ENCODE measurements around the gene CHML.

The CHML gene

DNA sequence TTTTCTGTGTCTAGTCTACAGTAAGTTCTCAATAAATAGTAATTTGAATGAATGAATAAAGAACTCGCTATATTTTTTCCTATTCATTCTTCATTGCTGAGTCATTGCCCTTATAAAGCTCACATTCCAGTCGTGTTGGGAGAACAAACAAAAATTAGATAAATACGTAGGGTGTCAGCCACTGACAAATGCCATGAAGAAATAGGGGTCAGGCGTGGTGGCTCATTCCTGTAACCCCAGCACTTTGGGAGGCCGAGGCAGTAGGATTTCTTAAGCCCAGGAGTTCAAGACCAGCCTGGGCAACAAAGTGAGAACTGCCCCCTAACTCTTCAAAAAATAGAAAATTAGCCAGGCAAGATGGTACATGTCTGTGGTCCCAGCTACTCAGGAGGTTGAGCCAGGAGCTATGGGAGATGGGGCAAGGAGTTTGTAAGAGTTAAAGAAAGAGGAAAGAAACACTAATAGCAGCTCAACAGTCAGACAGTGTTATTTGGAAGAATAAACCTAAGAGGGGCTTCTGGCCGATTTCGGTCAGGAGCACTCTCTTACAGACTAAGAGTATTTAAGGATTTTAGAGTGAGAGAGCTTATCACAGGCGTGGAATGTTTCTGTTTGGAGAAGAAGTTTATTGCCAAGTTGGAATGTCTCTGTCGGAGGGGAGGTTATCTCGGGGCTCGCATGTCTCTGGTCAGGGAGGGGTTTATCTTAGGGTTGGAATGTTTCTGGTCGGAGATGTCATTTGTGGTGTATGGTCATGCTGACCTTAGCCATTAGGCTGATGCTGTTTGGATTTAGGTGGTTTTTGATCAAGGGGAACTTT is 1.8 kb upstream of the CHML start:
- Histone ChIP-seq H3K9me3 (ENCODE audit: low read length) (no peaks in the 10 kb centered on the region), H2AFZ (ENCODE audit: low read depth, low read length) (no peak overlapping the region), H3K4me1 (ENCODE audit: insufficient read depth, low read length) (peaks cover 11% of the 10 kb centered on the region), H3K4me3 (ENCODE audit: low read length) (no peak overlapping the region), H3K27me3 (ENCODE audit: insufficient read depth, low read length) (no peaks in the 10 kb centered on the region), H3K36me3 (ENCODE audit: insufficient read depth, low read length) (peaks cover 4% of the 10 kb centered on the region)

DNA sequence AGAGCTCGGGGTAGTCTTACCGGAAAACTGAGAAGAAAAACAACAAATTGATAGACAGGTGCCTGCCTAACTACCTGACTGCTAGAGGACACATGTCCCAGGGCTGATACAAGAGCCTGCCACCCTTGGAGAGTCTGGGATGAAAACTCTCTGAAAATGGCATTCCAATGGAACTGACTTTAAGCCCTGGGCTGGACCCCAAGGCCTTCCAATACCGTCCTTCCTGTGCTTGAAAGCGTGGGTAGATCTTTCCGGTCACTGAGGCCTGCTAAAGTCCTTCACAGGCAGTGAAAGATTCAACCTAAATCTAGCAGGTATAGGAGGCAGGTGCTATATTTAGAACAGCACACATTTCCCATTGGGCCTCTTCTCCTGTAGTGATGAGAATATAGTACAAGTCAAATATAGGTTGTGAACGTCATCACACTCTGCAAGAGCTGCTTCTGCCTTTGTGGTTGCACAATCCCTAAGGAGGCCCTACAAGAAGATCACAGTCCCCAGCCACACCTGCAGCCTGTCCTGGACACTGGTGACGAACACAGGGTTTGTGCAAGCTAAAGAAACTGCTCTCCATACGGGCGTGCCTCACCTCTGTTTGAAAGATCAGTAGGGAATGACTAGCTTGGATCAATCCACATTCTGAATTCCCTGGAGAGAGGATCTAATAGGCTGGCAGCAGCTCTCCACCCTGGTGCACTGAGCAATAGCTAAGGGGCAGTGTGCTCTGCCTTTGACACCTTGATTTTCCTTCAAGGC is 876 bp upstream of the CHML start:
- Histone ChIP-seq H2AFZ (ENCODE audit: low read depth, low read length) (peak overlapping the region; percentile 38), H3K9me3 (ENCODE audit: low read length) (no peaks in the 10 kb centered on the region), H3K4me3 (ENCODE audit: low read length) (peak overlapping the region; percentile 51), H3K36me3 (ENCODE audit: insufficient read depth, low read length) (peaks cover 11% of the 10 kb centered on the region), H3K4me1 (ENCODE audit: insufficient read depth, low read length) (peaks cover 11% of the 10 kb centered on the region), H3K27me3 (ENCODE audit: insufficient read depth, low read length) (no peaks in the 10 kb centered on the region)

DNA sequence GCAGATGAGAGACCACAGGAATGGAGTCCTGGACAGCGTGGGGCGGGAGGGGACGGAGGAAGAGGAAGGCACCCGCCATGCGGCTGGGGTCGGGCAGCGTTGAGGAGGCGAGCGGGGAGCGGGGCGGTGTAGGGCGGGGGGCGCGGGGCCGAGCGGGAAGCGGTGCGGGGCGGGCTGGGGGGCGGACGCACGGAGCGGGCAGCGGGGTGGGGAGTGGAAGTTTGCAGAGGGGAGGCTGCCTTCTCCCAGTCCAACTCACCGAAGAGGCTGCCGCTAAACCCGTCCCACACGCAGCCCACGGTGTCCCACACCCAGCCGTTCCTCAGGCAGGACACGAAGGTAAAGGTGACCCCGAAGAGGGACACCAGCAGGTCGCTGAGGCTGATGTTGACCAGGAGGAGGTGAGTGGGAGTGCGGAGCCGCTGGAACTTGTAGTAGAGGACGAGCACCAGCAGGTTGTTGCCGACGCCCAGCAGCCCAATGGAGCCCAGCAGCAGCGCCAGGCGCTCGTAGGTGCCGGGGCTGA is 483 bp downstream of the CHML start:
- H3K9me3 ChIP-seq (ENCODE audit: low read length) = peaks cover 7% of the 10 kb centered on the region
- H3K27me3 ChIP-seq (ENCODE audit: insufficient read depth, low read length) = no peaks in the 10 kb centered on the region
- H2AFZ ChIP-seq (ENCODE audit: low read depth, low read length) = peak overlapping the region; percentile 43
- peaks cover 11% of the 10 kb centered on the region for H3K4me1 ChIP-seq (ENCODE audit: insufficient read depth, low read length)
- peak overlapping the region; percentile 98 for H3K4me3 ChIP-seq (ENCODE audit: low read length)
- peaks cover 23% of the 10 kb centered on the region for H3K36me3 ChIP-seq (ENCODE audit: insufficient read depth, low read length)

DNA sequence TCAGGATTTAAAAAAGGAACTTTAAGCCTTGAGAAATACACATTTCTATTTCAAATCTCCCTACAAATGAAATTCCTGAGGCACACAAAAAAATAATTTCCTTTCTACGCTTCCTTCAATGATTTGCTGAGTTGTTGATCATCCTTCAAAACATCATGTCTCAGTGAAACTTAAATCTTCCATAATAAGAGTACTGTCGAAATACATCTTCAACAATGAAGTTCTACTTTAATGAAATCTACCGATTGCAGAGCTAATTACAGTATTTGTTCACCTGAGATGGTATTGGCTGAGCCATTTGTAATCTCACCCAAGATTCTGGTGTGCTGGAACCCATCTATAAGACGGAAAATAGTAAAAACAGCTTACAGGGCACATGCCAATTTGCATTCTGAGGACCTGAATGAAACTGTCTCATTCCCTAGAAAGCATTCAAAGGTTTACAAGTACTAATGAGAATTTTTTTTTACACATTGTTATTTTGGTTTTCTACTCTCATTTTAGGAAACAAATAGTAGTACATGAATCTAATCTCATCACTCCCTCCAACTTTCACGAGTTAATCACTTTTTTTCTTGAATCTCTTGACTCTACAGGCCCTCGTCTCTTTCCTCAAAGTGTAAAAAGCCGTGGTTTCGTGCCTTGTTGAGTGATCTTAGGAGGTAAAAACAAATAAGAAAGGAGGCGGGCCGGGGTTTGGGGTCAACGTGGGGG is 1.1 kb downstream of the CHML start:
- Histone ChIP-seq H3K9me3 (ENCODE audit: low read length) (peaks cover 10% of the 10 kb centered on the region), H3K36me3 (ENCODE audit: insufficient read depth, low read length) (peaks cover 30% of the 10 kb centered on the region), H3K4me1 (ENCODE audit: insufficient read depth, low read length) (peaks cover 11% of the 10 kb centered on the region), H3K27me3 (ENCODE audit: insufficient read depth, low read length) (no peaks in the 10 kb centered on the region), H3K4me3 (ENCODE audit: low read length) (peak overlapping the region; percentile 98), H2AFZ (ENCODE audit: low read depth, low read length) (peak overlapping the region; percentile 43)

DNA sequence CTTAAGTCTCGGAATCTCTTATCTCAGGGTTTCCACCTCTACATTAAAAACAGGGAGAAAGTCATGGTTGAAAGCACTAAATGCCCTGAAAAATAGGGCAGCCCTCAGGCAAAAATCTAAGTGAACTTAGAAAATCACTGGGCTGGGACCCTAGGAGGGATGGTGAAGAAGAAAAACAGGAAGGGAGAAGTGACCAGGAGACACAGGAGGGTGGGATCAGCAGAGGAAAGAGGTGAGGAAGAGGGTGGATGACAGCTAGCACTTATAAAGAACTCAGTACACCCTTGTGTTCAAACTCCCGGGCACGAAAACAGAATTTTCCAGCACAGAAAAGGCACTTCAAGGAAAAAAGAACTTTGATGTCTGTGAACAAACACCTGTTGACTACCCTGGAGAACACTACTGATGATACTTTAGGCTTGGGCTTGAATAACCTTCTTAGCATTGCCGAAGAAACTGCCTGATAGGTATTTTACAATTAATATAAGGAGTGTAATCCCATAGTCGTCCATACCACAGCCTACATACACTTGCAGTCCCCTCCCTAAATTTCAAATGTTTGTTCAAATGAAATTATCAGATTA is 2.0 kb downstream of the CHML start:
- H3K27me3 ChIP-seq (ENCODE audit: insufficient read depth, low read length) = no peaks in the 10 kb centered on the region
- peaks cover 10% of the 10 kb centered on the region for H3K9me3 ChIP-seq (ENCODE audit: low read length)
- peaks cover 11% of the 10 kb centered on the region for H3K4me1 ChIP-seq (ENCODE audit: insufficient read depth, low read length)
- no peak overlapping the region for H2AFZ ChIP-seq (ENCODE audit: low read depth, low read length)
- H3K36me3 ChIP-seq (ENCODE audit: insufficient read depth, low read length) = peaks cover 38% of the 10 kb centered on the region
- H3K4me3 ChIP-seq (ENCODE audit: low read length) = peak overlapping the region; percentile 98

DNA sequence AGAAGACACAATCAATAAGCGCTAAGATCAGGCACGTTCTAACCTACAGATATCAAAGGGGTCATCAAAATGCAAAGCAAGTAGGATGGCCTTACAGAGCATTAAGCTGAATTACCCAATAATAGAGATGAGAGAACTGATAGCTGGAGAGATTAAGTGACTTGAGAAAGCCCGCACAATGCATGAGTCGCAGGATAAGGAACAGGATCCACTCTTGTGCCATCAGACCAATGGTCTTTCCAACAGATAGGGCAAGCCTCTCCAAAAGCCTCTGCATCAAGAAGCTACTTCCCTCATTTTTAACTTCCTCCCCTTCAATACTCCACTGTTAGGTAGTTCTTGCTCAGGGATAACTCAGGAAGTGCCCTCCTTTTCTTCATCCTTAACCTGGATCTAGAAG is 2.6 kb downstream of the CHML start:
- no peak overlapping the region for H2AFZ ChIP-seq (ENCODE audit: low read depth, low read length)
- peaks cover 10% of the 10 kb centered on the region for H3K9me3 ChIP-seq (ENCODE audit: low read length)
- H3K27me3 ChIP-seq (ENCODE audit: insufficient read depth, low read length) = no peaks in the 10 kb centered on the region
- H3K4me3 ChIP-seq (ENCODE audit: low read length) = peak overlapping the region; percentile 98
- H3K36me3 ChIP-seq (ENCODE audit: insufficient read depth, low read length) = peaks cover 40% of the 10 kb centered on the region
- peaks cover 11% of the 10 kb centered on the region for H3K4me1 ChIP-seq (ENCODE audit: insufficient read depth, low read length)

DNA sequence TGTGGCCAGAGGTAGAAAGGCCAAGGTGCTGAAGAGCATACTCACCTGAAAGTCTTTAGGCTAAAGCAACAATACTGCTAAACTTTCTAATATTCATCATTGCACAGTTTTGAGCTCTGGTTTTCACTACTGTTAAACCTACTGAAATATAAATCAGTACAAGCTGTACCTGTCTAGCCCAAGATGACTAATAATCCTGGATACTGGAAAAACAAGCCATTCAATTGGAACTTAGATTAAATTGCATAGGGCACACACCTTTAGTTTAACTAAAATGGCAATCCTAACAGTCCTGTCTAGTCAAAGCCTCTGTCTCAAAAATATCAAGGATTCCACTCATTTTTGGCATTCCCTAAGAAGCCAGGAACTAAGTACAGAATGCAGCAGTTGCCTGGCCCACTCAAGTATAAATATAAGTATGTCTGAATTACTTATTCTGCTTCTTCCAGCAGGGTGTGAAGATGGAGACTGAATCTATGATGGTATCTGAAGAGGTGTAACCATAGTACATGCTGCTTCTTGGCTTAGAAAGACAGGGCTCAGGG is 3.1 kb downstream of the CHML start:
- peak overlapping the region; percentile 6 for H3K4me3 ChIP-seq (ENCODE audit: low read length)
- H3K4me1 ChIP-seq (ENCODE audit: insufficient read depth, low read length) = peaks cover 11% of the 10 kb centered on the region
- H3K27me3 ChIP-seq (ENCODE audit: insufficient read depth, low read length) = no peaks in the 10 kb centered on the region
- peaks cover 12% of the 10 kb centered on the region for H3K9me3 ChIP-seq (ENCODE audit: low read length)
- H2AFZ ChIP-seq (ENCODE audit: low read depth, low read length) = no peak overlapping the region
- peaks cover 45% of the 10 kb centered on the region for H3K36me3 ChIP-seq (ENCODE audit: insufficient read depth, low read length)

DNA sequence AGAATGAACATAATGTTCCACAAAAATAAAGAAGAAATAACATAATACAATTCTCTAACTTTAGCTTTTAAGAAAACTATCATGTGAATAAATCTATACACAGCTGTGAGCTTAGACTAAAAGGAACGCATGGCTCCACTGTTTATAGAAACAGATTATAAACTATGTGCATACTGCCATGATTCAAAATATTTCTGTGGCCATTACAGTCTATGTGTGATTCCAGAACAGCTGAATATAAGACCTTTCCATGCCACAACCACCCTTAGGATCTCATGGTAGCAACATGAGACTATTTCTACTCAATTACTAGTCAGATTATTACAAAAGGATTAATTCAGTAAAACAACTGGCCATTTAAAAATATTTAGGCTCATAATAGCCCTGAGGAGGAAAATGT is 3.9 kb downstream of the CHML start:
- peaks cover 46% of the 10 kb centered on the region for H3K36me3 ChIP-seq (ENCODE audit: insufficient read depth, low read length)
- no peaks in the 10 kb centered on the region for H3K27me3 ChIP-seq (ENCODE audit: insufficient read depth, low read length)
- peaks cover 13% of the 10 kb centered on the region for H3K9me3 ChIP-seq (ENCODE audit: low read length)
- no peak overlapping the region for H3K4me3 ChIP-seq (ENCODE audit: low read length)
- peaks cover 11% of the 10 kb centered on the region for H3K4me1 ChIP-seq (ENCODE audit: insufficient read depth, low read length)
- H2AFZ ChIP-seq (ENCODE audit: low read depth, low read length) = no peak overlapping the region

DNA sequence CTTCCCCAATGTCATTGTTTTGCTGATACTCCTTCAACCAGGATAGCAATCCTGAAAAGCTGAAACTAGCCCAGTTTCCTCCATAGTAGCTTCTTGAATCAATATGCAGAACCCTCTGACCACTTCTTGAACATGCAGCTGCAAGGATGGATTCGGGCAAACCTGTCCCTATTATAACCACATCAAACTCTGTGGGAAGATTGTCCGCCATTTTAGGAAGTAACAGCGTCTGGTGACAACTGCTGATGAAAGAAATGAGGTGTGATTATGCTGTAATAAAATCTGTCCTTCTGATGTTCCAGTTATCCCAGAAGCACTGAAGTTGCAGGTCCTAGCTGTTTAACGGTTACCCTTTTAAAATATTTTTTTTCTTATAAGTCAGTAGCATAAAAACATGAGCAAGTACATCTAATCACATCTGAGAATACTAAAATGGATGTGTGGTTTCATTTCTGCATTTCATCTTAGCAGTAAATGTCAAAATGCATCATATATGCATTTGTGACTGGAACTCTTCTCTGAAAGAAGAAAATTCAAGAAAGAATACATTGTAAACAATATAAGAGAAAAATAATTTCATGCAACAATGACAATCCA is 4.5 kb downstream of the CHML start:
- H3K9me3 ChIP-seq (ENCODE audit: low read length) = peaks cover 13% of the 10 kb centered on the region
- H2AFZ ChIP-seq (ENCODE audit: low read depth, low read length) = no peak overlapping the region
- H3K27me3 ChIP-seq (ENCODE audit: insufficient read depth, low read length) = no peaks in the 10 kb centered on the region
- H3K4me1 ChIP-seq (ENCODE audit: insufficient read depth, low read length) = peaks cover 11% of the 10 kb centered on the region
- H3K4me3 ChIP-seq (ENCODE audit: low read length) = no peak overlapping the region
- peaks cover 46% of the 10 kb centered on the region for H3K36me3 ChIP-seq (ENCODE audit: insufficient read depth, low read length)

DNA sequence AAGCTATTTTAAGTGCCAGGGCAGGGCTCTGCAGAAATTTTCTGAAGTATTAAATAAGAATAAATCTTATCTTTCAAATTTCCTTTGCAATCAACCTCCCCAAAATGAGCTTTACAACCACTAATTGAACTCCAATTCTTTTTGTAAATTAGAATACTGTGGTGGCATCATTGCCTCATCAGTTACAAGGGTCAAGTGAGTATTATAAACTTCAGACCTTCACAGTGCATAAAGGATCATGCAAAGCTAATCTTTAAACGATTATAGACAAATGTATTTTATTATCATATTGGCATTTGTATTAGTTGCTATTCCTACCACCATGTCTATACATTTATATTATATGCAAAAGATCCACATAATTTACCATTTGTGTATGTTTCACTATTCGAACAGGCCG is 7.2 kb downstream of the CHML start:
- H2AFZ ChIP-seq (ENCODE audit: low read depth, low read length) = no peak overlapping the region
- H3K27me3 ChIP-seq (ENCODE audit: insufficient read depth, low read length) = no peaks in the 10 kb centered on the region
- peaks cover 55% of the 10 kb centered on the region for H3K36me3 ChIP-seq (ENCODE audit: insufficient read depth, low read length)
- peaks cover 6% of the 10 kb centered on the region for H3K4me1 ChIP-seq (ENCODE audit: insufficient read depth, low read length)
- H3K9me3 ChIP-seq (ENCODE audit: low read length) = peaks cover 13% of the 10 kb centered on the region
- H3K4me3 ChIP-seq (ENCODE audit: low read length) = no peak overlapping the region

DNA sequence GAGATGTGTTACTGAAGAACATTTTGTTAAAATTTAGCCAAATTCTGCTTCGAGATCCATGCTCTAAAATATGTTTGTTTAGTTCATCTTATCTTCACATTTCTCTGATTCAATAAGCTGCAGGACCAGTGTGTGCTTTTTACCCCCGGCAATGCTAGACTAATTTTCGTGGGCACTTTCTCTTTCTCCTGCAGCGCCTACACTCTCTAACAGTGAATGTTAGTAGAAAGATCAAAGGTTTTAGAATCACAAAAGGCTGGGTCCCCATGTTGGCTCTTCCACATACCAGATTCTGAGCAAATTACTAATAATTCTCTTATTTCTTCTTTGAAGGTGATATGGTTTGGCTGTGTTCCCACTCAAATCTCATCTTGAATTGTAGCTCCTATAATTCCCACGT is 8.5 kb downstream of the CHML start:
- H3K36me3 ChIP-seq (ENCODE audit: insufficient read depth, low read length) = peaks cover 51% of the 10 kb centered on the region
- no peak overlapping the region for H3K4me3 ChIP-seq (ENCODE audit: low read length)
- H2AFZ ChIP-seq (ENCODE audit: low read depth, low read length) = no peak overlapping the region
- H3K4me1 ChIP-seq (ENCODE audit: insufficient read depth, low read length) = no peaks in the 10 kb centered on the region
- peaks cover 13% of the 10 kb centered on the region for H3K9me3 ChIP-seq (ENCODE audit: low read length)
- no peaks in the 10 kb centered on the region for H3K27me3 ChIP-seq (ENCODE audit: insufficient read depth, low read length)

DNA sequence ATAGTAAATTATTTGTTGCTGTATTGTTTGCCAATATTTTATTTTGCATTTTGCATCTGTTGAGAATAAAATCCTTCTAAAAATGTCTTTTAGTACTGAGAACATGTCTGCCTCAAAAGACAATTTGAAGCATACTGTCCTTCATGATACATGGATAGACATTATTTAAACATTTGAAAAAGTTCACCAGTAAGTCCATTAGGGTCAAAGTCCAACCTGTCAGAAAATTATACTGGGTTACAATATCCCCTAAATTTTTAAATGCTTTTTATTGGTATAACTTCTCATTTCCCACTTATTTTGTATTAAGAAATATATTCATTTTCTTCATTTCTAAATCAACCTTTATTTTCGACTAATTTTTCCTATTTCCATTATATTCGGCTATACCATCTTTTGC is 9.3 kb downstream of the CHML start:
- Histone ChIP-seq H3K9me3 (ENCODE audit: low read length) (peaks cover 11% of the 10 kb centered on the region), H3K4me3 (ENCODE audit: low read length) (no peak overlapping the region), H3K4me1 (ENCODE audit: insufficient read depth, low read length) (no peaks in the 10 kb centered on the region), H3K27me3 (ENCODE audit: insufficient read depth, low read length) (no peaks in the 10 kb centered on the region), H2AFZ (ENCODE audit: low read depth, low read length) (no peak overlapping the region), H3K36me3 (ENCODE audit: insufficient read depth, low read length) (peaks cover 46% of the 10 kb centered on the region)
